Omental fat pad (tissue), 4 donors: ENCODE measurements around the gene NDUFS8. TPM values are rescaled to one million over a fixed set of nuclear protein-coding genes. Genes with fewer than 3 reads are reported as not detected.
"Not testable (repeated sequence)": the region's sequence is repeated elsewhere in the genome, so short reads cannot be mapped to it uniquely, and the experiment has no call there.

Experiments
- ATAC-seq: fragments of 150-250 bp; one replicate; pipeline ENCODE4 v1.9.1; 2016; ENCODE audit warnings: mild to moderate bottlenecking, moderate library complexity; ENCODE audit not compliant: low FRiP score
- DNase-seq: peaks from one replicate; pipeline ENCODE4 v3.0.0-alpha.2; 2019; ENCODE audit warnings: low spot score
- CTCF ChIP-seq, 3 donors: fragments of 450-650 bp; IDR thresholded peaks; one replicate each; pipeline ENCODE4 v1.5.1; 2016 to 2017; ENCODE audit warnings: antibody characterized with exemption in 3 of 3, mild to moderate bottlenecking in 3 of 3, moderate library complexity in 2 of 3
- total RNA-seq, 4 donors: library from RNA; depleted of rRNA; stranded (reverse); fragments of >200 nt; gene quantifications; one replicate each; pipeline ENCODE4 v1.1.0, GENCODE V29; 2016

The NDUFS8 gene
- 100 to 1,000 TPM in 3 of 4 donors, 10 to 100 TPM in 1; 91.1 to 155 (median 128) TPM for total RNA-seq

- TF ChIP-seq CTCF (IDR thresholded peaks at IDR 0.05), result no peak
- ATAC-seq (peak; percentile 96), DNase-seq (peak; percentile 97)
These were observed at the start of gene NDUFS8 for GRCh38 chr11:68030318-68031143. NDUFS8 (plus strand) TSS chr11:68030681; CDS start chr11:68032152, 1,471 bp downstream.

GRCh38 chr11:67981226-67981625 is 49.3 kb upstream of the NDUFS8 start:
- not testable (repeated sequence) for DNase-seq, ATAC-seq

- not testable (repeated sequence) for DNase-seq, ATAC-seq
These were observed 48.1 kb upstream of the NDUFS8 start for GRCh38 chr11:67982255-67982857.

GRCh38 chr11:67983951-67984350 is 46.5 kb upstream of the NDUFS8 start:
- DNase-seq (no peak), ATAC-seq (no peak)
- no peak for TF ChIP-seq CTCF (IDR thresholded peaks at IDR 0.05)

GRCh38 chr11:67985302-67985701 is 45.2 kb upstream of the NDUFS8 start:
- not testable (repeated sequence) for ATAC-seq, DNase-seq

GRCh38 chr11:67990546-67991346 is 39.7 kb upstream of the NDUFS8 start:
- DNase-seq, ATAC-seq: not testable (repeated sequence)

- ATAC-seq, DNase-seq: not testable (repeated sequence)
These were observed 38.9 kb upstream of the NDUFS8 start for GRCh38 chr11:67991347-67992121.

- ATAC-seq, result not testable (repeated sequence)
These were observed 36.7 kb upstream of the NDUFS8 start for GRCh38 chr11:67993821-67994220.

GRCh38 chr11:67994387-67994786 is 36.1 kb upstream of the NDUFS8 start:
- not testable (repeated sequence) for DNase-seq, ATAC-seq

More at GRCh38 chr11:67993821-67994220, 36.7 kb upstream of the NDUFS8 start:
- not testable (repeated sequence) for DNase-seq

- not testable (repeated sequence) for ATAC-seq, DNase-seq
These were observed 35.4 kb upstream of the NDUFS8 start for GRCh38 chr11:67995129-67995528.

GRCh38 chr11:67995579-67995978 is 34.9 kb upstream of the NDUFS8 start:
- ATAC-seq, DNase-seq: not testable (repeated sequence)
